ENCODE data around the gene NPAS3. TPM values are rescaled to one million over a fixed set of nuclear protein-coding genes. Genes with fewer than 3 reads are reported as not detected.

Gene NPAS3
- total and polyA plus RNA-seq, 10 donors: 0.13 to 9.5 (median 2.9) TPM

- H3K9me3 ChIP-seq: no peaks in the 10 kb centered on the region
- intact Hi-C loops (cut with DNase I; ENCODE audit: low total_unique reads): no loop called here
- no peak for TF ChIP-seq CTCF (IDR thresholded peaks at IDR 0.05 in 8 of 11, conservative IDR thresholded peaks at IDR 0.05 in 3 of 11)
- no peak for TF ChIP-seq POLR2AphosphoS5 (IDR thresholded peaks at IDR 0.05)
- no peak for TF ChIP-seq POLR2A (IDR thresholded peaks at IDR 0.05)
- H3K4me1 ChIP-seq: no peaks in the 10 kb centered on the region
- DNase-seq: no peak
- no peaks in the 10 kb centered on the region for H3K36me3 ChIP-seq
- H3K4me3 ChIP-seq: no peak overlapping the region
- 75 to 92% (median 89%) methylated on average over 6 of the region's 6 CpGs for WGBS, 5 donors
- H3K27me3 ChIP-seq (replicated peaks in 1 of 7): no peaks in the 10 kb centered on the region
- no peak overlapping the region for H3K27ac ChIP-seq
Observed at GRCh38 chr14:33707716-33708115, 769.0 kb downstream of the NPAS3 start.

GRCh38 chr14:33709283-33709682 is 770.6 kb downstream of the NPAS3 start:
- Histone ChIP-seq H3K36me3 (no peaks in the 10 kb centered on the region), H3K4me1 (no peaks in the 10 kb centered on the region), H3K4me3 (no peak overlapping the region), H3K27me3 (replicated peaks in 1 of 7) (no peaks in the 10 kb centered on the region), H3K9me3 (no peaks in the 10 kb centered on the region), H3K27ac (no peak overlapping the region)
- intact Hi-C loops (cut with DNase I; ENCODE audit: low total_unique reads): no loop called here
- 73 to 91% (median 86%) methylated on average over 4 of the region's 4 CpGs for WGBS, 5 donors
- TF ChIP-seq CTCF (IDR thresholded peaks at IDR 0.05 in 8 of 11, conservative IDR thresholded peaks at IDR 0.05 in 3 of 11): no peak
- TF ChIP-seq POLR2AphosphoS5 (IDR thresholded peaks at IDR 0.05): no peak
- TF ChIP-seq POLR2A (IDR thresholded peaks at IDR 0.05): no peak
- DNase-seq: no peak

- no peak for TF ChIP-seq CTCF (IDR thresholded peaks at IDR 0.05 in 8 of 11, conservative IDR thresholded peaks at IDR 0.05 in 3 of 11)
- no peak for TF ChIP-seq POLR2A (IDR thresholded peaks at IDR 0.05)
- TF ChIP-seq POLR2AphosphoS5 (IDR thresholded peaks at IDR 0.05): no peak
- Histone ChIP-seq H3K4me3 (no peak overlapping the region), H3K36me3 (no peaks in the 10 kb centered on the region), H3K4me1 (no peaks in the 10 kb centered on the region), H3K27ac (no peak overlapping the region), H3K9me3 (no peaks in the 10 kb centered on the region), H3K27me3 (replicated peaks in 1 of 7) (no peaks in the 10 kb centered on the region)
- intact Hi-C loops (cut with DNase I; ENCODE audit: low total_unique reads): no loop called here
- DNase-seq: no peak
- WGBS, 5 donors: 86 to 98% (median 90%) methylated on average over 3 of the region's 3 CpGs
Observed at GRCh38 chr14:33709711-33710110, 771.0 kb downstream of the NPAS3 start.

GRCh38 chr14:33710273-33710672 is 771.6 kb downstream of the NPAS3 start:
- Histone ChIP-seq H3K4me1 (no peaks in the 10 kb centered on the region), H3K36me3 (no peaks in the 10 kb centered on the region), H3K27me3 (replicated peaks in 1 of 7) (no peaks in the 10 kb centered on the region), H3K4me3 (no peak overlapping the region), H3K27ac (no peak overlapping the region), H3K9me3 (no peaks in the 10 kb centered on the region)
- intact Hi-C loops (cut with DNase I; ENCODE audit: low total_unique reads): no loop called here
- TF ChIP-seq CTCF (IDR thresholded peaks at IDR 0.05 in 8 of 11, conservative IDR thresholded peaks at IDR 0.05 in 3 of 11) (no peak), POLR2A (IDR thresholded peaks at IDR 0.05) (no peak), POLR2AphosphoS5 (IDR thresholded peaks at IDR 0.05) (no peak)
- no peak for DNase-seq
- WGBS, 5 donors: 79 to 92% (median 86%) methylated on average over 7 of the region's 7 CpGs
